ENCODE data around the gene PLXDC1. TPM values are rescaled to one million over a fixed set of nuclear protein-coding genes. Genes with fewer than 3 reads are reported as not detected.

Gene PLXDC1
- total and polyA plus RNA-seq, 2 of the 8 experiments (the other 6 are each of a cell fraction or from before 2014, with no cell fraction given) = 4.1 to 14.6 TPM

DNA sequence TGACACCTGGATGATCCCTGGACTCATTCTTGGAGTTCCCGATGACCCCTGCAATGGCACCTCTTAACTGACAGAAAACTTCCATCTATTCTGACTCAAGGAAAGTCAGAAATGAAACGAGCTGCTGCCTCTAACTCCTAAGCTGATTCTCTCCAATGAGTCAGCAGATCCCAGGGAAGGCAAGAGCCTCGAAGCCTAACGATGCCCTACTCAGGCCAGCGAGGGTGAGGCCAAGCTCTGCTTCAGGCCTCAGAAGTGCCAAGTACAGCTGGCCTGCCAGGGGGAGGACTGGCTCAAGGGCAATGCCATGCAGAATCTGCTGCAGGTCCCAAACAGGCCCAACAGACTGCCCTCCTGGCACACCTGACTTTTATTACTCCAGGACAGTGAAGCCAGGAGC, 36.3 kb downstream of the PLXDC1 start (continued):
- TF ChIP-seq, protein P1, sequence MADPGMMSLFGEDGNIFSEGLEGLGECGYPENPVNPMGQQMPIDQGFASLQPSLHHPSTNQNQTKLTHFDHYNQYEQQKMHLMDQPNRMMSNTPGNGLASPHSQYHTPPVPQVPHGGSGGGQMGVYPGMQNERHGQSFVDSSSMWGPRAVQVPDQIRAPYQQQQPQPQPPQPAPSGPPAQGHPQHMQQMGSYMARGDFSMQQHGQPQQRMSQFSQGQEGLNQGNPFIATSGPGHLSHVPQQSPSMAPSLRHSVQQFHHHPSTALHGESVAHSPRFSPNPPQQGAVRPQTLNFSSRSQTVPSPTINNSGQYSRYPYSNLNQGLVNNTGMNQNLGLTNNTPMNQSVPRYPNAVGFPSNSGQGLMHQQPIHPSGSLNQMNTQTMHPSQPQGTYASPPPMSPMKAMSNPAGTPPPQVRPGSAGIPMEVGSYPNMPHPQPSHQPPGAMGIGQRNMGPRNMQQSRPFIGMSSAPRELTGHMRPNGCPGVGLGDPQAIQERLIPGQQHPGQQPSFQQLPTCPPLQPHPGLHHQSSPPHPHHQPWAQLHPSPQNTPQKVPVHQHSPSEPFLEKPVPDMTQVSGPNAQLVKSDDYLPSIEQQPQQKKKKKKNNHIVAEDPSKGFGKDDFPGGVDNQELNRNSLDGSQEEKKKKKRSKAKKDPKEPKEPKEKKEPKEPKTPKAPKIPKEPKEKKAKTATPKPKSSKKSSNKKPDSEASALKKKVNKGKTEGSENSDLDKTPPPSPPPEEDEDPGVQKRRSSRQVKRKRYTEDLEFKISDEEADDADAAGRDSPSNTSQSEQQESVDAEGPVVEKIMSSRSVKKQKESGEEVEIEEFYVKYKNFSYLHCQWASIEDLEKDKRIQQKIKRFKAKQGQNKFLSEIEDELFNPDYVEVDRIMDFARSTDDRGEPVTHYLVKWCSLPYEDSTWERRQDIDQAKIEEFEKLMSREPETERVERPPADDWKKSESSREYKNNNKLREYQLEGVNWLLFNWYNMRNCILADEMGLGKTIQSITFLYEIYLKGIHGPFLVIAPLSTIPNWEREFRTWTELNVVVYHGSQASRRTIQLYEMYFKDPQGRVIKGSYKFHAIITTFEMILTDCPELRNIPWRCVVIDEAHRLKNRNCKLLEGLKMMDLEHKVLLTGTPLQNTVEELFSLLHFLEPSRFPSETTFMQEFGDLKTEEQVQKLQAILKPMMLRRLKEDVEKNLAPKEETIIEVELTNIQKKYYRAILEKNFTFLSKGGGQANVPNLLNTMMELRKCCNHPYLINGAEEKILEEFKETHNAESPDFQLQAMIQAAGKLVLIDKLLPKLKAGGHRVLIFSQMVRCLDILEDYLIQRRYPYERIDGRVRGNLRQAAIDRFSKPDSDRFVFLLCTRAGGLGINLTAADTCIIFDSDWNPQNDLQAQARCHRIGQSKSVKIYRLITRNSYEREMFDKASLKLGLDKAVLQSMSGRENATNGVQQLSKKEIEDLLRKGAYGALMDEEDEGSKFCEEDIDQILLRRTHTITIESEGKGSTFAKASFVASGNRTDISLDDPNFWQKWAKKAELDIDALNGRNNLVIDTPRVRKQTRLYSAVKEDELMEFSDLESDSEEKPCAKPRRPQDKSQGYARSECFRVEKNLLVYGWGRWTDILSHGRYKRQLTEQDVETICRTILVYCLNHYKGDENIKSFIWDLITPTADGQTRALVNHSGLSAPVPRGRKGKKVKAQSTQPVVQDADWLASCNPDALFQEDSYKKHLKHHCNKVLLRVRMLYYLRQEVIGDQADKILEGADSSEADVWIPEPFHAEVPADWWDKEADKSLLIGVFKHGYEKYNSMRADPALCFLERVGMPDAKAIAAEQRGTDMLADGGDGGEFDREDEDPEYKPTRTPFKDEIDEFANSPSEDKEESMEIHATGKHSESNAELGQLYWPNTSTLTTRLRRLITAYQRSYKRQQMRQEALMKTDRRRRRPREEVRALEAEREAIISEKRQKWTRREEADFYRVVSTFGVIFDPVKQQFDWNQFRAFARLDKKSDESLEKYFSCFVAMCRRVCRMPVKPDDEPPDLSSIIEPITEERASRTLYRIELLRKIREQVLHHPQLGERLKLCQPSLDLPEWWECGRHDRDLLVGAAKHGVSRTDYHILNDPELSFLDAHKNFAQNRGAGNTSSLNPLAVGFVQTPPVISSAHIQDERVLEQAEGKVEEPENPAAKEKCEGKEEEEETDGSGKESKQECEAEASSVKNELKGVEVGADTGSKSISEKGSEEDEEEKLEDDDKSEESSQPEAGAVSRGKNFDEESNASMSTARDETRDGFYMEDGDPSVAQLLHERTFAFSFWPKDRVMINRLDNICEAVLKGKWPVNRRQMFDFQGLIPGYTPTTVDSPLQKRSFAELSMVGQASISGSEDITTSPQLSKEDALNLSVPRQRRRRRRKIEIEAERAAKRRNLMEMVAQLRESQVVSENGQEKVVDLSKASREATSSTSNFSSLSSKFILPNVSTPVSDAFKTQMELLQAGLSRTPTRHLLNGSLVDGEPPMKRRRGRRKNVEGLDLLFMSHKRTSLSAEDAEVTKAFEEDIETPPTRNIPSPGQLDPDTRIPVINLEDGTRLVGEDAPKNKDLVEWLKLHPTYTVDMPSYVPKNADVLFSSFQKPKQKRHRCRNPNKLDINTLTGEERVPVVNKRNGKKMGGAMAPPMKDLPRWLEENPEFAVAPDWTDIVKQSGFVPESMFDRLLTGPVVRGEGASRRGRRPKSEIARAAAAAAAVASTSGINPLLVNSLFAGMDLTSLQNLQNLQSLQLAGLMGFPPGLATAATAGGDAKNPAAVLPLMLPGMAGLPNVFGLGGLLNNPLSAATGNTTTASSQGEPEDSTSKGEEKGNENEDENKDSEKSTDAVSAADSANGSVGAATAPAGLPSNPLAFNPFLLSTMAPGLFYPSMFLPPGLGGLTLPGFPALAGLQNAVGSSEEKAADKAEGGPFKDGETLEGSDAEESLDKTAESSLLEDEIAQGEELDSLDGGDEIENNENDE (IDR thresholded peaks at IDR 0.05; ENCODE audit: insufficient replicate concordance, low read length) = no peak
- TF ChIP-seq SIX5 (IDR thresholded peaks at IDR 0.05; ENCODE audit: low read depth, low read length) = no peak
- no peak for TF ChIP-seq CTCF (IDR thresholded peaks at IDR 0.05; ENCODE audit: control extremely low read depth in 1 of 3, insufficient read depth in 1 of 3, low read depth in 1 of 3, low read length in 3 of 3)
- no peak for TF ChIP-seq HDAC6 (IDR thresholded peaks at IDR 0.05; ENCODE audit: low read depth, low read length)
- TF ChIP-seq SRF (IDR thresholded peaks at IDR 0.05; ENCODE audit: low read depth, low read length) = no peak
- no peak for TF ChIP-seq RXRA (IDR thresholded peaks at IDR 0.05; ENCODE audit: insufficient read depth, low read depth, low read length)
- TF ChIP-seq, protein P2, sequence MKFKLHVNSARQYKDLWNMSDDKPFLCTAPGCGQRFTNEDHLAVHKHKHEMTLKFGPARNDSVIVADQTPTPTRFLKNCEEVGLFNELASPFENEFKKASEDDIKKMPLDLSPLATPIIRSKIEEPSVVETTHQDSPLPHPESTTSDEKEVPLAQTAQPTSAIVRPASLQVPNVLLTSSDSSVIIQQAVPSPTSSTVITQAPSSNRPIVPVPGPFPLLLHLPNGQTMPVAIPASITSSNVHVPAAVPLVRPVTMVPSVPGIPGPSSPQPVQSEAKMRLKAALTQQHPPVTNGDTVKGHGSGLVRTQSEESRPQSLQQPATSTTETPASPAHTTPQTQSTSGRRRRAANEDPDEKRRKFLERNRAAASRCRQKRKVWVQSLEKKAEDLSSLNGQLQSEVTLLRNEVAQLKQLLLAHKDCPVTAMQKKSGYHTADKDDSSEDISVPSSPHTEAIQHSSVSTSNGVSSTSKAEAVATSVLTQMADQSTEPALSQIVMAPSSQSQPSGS (IDR thresholded peaks at IDR 0.05; ENCODE audit: low read length) = no peak

Data from H1 (cell line).